ENCODE data around the gene MAPK11. TPM values are rescaled to one million over a fixed set of nuclear protein-coding genes. Genes with fewer than 3 reads are reported as not detected.

Gene MAPK11
- total RNA-seq, 1 donor from 2014 or later = 26.1 TPM

DNA sequence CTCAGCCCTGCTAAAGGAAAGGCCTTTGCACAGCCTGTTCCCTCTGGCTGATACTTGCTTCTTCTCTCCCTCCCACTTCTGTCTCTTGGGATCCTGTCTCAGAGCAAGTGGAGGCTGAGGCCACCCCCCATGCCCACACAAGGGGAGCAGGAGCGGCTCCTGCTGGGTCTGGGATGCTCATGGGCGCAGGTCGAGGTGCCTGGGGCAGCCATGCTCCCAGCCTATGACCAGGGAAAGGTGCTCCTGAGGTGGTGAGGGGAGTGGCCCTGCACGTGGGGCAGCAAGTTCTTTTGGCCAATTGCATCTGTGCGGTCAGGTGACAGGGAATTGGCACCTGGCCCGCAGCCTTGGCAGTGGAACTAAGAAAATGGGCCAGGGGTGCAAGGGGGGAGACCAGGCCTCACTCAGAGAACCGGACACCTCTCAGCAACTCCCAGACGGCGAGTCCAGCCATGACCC lies 1.5 kb downstream of the MAPK11 start:
- H3K27ac ChIP-seq = no peak overlapping the region
- peaks cover under 1% of the 10 kb centered on the region for H3K27me3 ChIP-seq
- TF ChIP-seq, protein P1, sequence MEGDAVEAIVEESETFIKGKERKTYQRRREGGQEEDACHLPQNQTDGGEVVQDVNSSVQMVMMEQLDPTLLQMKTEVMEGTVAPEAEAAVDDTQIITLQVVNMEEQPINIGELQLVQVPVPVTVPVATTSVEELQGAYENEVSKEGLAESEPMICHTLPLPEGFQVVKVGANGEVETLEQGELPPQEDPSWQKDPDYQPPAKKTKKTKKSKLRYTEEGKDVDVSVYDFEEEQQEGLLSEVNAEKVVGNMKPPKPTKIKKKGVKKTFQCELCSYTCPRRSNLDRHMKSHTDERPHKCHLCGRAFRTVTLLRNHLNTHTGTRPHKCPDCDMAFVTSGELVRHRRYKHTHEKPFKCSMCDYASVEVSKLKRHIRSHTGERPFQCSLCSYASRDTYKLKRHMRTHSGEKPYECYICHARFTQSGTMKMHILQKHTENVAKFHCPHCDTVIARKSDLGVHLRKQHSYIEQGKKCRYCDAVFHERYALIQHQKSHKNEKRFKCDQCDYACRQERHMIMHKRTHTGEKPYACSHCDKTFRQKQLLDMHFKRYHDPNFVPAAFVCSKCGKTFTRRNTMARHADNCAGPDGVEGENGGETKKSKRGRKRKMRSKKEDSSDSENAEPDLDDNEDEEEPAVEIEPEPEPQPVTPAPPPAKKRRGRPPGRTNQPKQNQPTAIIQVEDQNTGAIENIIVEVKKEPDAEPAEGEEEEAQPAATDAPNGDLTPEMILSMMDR (IDR thresholded peaks at IDR 0.05) = no peak
- peak overlapping the region; percentile 56 for H3K4me3 ChIP-seq
- intact Hi-C loops (cut with DNase I) = loop anchor here (10.0 kb wide), 1 partner anchor 236 kb away; the partner anchor contains the start of genes LMF2 and NCAPH2
- H3K4me1 ChIP-seq = peaks cover 43% of the 10 kb centered on the region
- H3K9me3 ChIP-seq = no peaks in the 10 kb centered on the region
- DNase-seq (peak; percentile 80), ATAC-seq (no peak)
- no peaks in the 10 kb centered on the region for H3K36me3 ChIP-seq

DNA sequence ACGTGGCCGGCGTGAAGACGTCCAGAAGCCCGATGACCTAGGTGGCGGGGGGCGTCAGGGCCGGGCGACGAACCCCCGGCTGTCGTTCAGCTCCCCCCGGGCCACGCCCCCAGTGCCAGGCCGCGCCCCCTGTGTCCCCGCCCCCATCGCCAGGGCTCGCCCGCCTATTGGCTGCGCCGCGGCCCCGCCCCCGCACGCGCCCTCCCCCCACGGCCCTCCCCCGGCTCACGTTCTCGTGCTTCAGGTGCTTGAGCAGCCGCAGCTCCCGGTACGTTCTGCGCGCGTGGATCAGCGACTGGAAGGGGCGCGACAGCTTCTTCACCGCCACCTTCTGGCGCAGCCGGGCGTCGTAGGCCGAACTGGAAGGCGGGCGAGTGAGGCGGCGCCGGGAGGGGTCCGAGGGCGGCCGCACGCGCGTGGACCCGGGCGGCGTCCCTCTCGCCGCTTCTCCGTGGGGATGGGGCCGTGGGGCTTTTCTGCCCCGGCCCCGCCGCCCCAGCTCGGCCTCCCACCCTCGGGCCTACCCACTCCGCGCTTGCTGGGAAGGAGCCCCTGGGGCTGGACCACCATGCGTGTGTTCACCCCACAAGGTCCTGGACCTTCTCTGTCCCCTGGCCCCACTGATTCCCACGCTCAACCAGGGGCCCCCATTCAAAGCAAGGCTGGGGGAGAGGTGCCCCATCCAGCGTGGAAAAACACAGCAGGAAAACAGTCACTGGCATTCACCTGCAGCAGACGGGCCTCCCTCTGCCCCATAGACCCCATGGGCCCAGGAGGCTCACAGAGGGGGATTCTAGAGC lies 2.4 kb downstream of the MAPK11 start:
- peaks cover 43% of the 10 kb centered on the region for H3K4me1 ChIP-seq
- H3K36me3 ChIP-seq = no peaks in the 10 kb centered on the region
- DNase-seq = peak; percentile 86
- intact Hi-C loops (cut with DNase I) = loop anchor here (10.0 kb wide), 1 partner anchor 237 kb away; the partner anchor contains the start of genes LMF2 and NCAPH2
- peaks cover 5% of the 10 kb centered on the region for H3K27me3 ChIP-seq
- peak; percentile 71 for ATAC-seq
- H3K27ac ChIP-seq = no peak overlapping the region
- H3K9me3 ChIP-seq = no peaks in the 10 kb centered on the region
- TF ChIP-seq, protein P1 (IDR thresholded peaks at IDR 0.05) = no peak
- H3K4me3 ChIP-seq = peak overlapping the region; percentile 33

DNA sequence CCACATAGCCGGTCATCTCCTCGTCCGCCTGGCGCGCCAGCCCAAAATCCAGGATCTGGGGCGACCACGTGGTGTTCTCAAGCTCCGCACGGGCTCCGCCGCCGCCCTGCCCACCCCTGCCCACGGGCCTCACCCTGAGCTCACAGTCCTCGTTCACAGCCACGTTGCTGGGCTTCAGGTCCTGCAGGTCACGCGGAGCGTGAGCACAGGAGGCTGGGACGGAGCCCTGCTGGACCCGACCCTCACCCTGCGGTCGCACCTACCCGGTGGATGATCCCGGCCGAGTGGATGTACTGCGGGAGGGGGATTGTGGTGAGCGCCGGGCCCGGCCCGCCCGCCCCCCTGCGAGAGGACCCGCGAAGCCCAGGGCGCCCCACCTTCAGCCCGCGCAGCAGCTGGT lies 3.2 kb downstream of the MAPK11 start:
- intact Hi-C loops (cut with DNase I) = loop anchor here (10.0 kb wide), 1 partner anchor 238 kb away; the partner anchor contains the start of genes LMF2 and NCAPH2
- no peaks in the 10 kb centered on the region for H3K36me3 ChIP-seq
- ATAC-seq (no peak), DNase-seq (no peak)
- H3K27me3 ChIP-seq = peaks cover 12% of the 10 kb centered on the region
- TF ChIP-seq, protein P1 (IDR thresholded peaks at IDR 0.05) = no peak
- H3K27ac ChIP-seq = no peak overlapping the region
- peaks cover 43% of the 10 kb centered on the region for H3K4me1 ChIP-seq
- no peaks in the 10 kb centered on the region for H3K9me3 ChIP-seq
- peak overlapping the region; percentile 33 for H3K4me3 ChIP-seq

DNA sequence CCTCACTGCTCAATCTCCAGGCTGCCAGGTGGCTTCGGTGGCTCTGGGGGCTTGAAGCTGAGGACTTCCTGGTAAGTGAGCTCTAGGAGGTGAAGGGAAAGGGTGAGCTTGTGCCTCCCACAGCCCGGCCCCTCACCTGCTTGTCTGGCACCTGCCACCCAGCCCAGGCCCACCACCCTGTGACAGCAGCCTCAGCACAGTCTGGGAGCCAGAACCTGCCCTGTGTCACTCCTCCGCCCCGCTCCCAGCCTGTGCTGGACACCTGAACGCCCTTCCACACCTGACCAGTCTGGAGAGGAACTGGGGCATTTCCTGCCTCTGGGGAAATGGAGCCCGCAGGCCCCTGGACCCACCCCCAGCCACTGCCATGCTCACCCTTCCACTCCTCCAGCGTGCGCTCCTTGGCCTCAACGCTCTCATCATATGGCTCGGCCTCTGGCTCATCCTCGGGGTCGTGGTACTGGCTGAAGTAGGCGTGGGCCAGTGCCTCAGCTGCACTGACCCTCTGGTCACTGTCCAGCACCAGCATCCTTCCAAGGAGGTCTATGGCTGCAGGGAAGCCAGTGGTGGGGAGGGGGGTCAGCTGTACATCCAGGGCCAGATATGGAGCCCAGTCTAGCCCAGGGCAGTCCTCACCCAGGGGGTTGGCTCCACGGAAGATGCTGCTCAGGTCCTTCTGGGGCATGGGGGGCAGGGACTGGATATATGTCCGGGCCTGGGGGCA lies 5.1 kb downstream of the MAPK11 start:
- no peaks in the 10 kb centered on the region for H3K36me3 ChIP-seq
- H3K27ac ChIP-seq = no peak overlapping the region
- H3K4me1 ChIP-seq = peaks cover 37% of the 10 kb centered on the region
- H3K27me3 ChIP-seq = peaks cover 15% of the 10 kb centered on the region
- no peak for DNase-seq
- intact Hi-C loops (cut with DNase I) = loop anchor here (10.0 kb wide), 1 partner anchor 240 kb away; the partner anchor contains the start of genes LMF2 and NCAPH2
- H3K9me3 ChIP-seq = no peaks in the 10 kb centered on the region
- TF ChIP-seq, protein P1 (IDR thresholded peaks at IDR 0.05) = no peak
- no peak overlapping the region for H3K4me3 ChIP-seq
- no peak for ATAC-seq

DNA sequence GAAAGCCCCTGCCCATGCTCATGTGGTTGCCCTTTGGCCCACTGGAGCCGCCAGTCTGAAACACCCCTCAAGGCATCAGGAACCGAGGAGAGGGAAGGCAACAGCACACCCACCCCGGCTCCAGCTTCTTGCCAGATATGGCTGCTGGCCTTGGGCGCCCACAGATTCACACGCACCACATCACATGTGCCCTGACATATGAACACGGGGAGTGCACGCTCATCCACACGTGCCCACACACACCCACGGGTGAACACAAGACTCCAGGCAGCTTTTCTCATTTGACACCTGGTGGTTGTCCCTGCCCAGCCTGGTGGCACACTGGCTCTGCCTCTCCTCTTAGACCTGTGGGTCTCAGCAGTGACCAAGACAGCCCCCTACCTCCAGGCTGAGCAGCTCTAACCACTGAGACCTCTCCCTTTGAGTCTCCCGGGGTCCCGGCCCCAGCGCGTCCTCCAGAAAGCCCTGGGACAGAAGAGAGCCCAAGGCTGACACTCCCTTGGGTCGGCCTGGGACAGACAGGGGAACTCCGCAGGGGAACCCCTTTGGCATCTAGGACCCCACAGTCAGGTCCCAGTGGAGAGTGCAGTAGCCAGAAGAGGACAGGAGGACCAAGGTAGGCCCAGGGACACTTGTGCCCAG lies 6.0 kb downstream of the MAPK11 start:
- no peaks in the 10 kb centered on the region for H3K36me3 ChIP-seq
- H3K9me3 ChIP-seq = no peaks in the 10 kb centered on the region
- DNase-seq (no peak), ATAC-seq (no peak)
- H3K4me1 ChIP-seq = peaks cover 30% of the 10 kb centered on the region
- peaks cover 15% of the 10 kb centered on the region for H3K27me3 ChIP-seq
- H3K4me3 ChIP-seq = no peak overlapping the region
- TF ChIP-seq, protein P1 (IDR thresholded peaks at IDR 0.05) = no peak
- H3K27ac ChIP-seq = no peak overlapping the region
- intact Hi-C loops (cut with DNase I) = loop anchor here (10.0 kb wide), 1 partner anchor 241 kb away; the partner anchor contains the start of genes LMF2 and NCAPH2

All from upper lobe of right lung (tissue), 1 donor.